ENCODE results near the gene TRMT13. TPM values are rescaled to one million over a fixed set of nuclear protein-coding genes. Genes with fewer than 3 reads are reported as not detected.
"Not testable (repeated sequence)": the region's sequence is repeated elsewhere in the genome, so short reads cannot be mapped to it uniquely, and the experiment has no call there.

TRMT13 gene
- total RNA-seq, 4 donors from 2014 or later: 9.3 to 21.1 (median 15.8) TPM

DNA sequence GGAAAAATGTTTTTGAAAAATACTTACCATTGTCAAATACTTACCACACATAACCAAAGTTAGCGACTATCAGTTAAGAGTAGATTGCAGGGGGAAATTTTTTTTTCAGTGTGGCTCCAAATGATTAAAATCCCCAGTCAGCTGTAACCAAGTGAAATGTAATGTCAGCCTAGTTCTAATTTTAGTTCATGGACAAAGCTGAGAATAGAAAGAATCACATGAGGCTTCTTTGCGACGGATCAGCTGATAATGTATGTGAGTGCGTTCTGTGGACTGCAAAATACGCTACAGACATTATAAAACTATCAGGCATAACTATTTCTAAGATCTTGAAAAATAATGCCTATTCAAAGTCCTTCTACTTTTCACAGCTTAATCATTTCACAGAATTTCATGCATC is 45.1 kb downstream of the TRMT13 start, which contains the start of gene LRRC39:
Gene LRRC39, minus strand, starts transcription at position 166 of the 400 bp plus-strand sequence. CDS start 9,740 bp downstream, outside the sequence.
- DNase-seq (ENCODE audit: low spot score): no peak
- no peak for ATAC-seq (ENCODE audit: low FRiP score)
- TF ChIP-seq, protein P1, sequence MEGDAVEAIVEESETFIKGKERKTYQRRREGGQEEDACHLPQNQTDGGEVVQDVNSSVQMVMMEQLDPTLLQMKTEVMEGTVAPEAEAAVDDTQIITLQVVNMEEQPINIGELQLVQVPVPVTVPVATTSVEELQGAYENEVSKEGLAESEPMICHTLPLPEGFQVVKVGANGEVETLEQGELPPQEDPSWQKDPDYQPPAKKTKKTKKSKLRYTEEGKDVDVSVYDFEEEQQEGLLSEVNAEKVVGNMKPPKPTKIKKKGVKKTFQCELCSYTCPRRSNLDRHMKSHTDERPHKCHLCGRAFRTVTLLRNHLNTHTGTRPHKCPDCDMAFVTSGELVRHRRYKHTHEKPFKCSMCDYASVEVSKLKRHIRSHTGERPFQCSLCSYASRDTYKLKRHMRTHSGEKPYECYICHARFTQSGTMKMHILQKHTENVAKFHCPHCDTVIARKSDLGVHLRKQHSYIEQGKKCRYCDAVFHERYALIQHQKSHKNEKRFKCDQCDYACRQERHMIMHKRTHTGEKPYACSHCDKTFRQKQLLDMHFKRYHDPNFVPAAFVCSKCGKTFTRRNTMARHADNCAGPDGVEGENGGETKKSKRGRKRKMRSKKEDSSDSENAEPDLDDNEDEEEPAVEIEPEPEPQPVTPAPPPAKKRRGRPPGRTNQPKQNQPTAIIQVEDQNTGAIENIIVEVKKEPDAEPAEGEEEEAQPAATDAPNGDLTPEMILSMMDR (IDR thresholded peaks at IDR 0.05): no peak

DNA sequence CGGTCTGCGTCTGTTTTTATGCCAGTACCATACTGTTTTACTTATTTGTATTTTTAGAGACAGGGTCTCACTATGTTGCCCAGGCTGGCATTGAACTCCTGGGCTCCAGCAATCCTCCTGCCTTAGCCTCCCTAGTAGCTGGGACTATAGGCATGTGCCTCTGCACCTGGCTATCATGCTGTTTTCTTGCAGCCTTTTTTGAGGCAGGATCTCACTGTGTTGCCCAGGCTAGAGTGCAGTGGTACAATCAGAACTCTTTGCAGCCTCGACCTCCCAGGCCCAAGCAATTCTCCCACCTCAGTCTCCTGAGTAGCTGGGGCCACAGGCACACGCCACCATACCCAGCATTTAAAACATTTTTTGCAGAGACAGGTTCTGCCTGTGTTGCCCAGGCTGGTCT is 50.4 kb downstream of the TRMT13 start:
- DNase-seq (ENCODE audit: low spot score): no peak
- TF ChIP-seq, protein P1 (IDR thresholded peaks at IDR 0.05): no peak
- no peak for ATAC-seq (ENCODE audit: low FRiP score)

DNA sequence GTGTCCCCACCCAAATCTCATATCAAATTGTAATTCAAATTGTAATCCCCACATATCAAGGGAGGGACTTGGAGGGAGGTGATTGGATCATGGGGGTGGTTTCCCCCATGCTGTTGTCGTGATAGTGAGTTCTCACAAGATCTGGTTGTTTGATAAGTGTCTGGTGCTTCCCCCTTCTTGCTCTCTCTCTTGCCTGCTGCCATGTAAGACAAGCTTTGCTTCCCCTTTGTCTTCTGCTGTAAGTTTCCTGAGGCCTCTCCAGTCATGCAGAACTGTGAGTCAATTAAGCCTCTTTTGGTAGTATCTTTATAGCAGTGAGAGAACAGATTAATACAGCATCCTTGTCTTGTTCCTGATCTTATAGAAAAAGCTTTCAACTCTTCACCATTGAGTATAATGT is 51.6 kb downstream of the TRMT13 start:
- ATAC-seq (ENCODE audit: low FRiP score) (no peak), DNase-seq (ENCODE audit: low spot score) (no peak)
- TF ChIP-seq, protein P1 (IDR thresholded peaks at IDR 0.05): no peak

DNA sequence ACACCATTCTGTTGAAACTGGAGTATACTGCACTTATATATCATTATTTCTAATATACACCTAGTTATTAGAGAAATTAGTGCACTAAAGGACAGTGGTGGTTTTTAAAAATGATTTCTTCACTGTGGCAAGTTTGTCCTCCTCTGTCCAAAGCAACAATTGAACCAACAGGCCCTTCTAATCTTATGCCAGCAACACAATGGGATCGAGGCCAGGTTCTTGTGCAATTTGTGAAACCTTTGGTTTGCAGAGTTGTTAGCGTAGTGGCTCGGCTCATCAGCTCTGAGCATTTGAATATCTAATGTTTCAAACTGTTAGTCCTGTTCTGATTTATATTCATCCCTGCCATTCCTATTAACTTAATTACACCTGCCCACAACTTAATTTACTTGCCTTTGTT is 54.9 kb downstream of the TRMT13 start:
- DNase-seq (ENCODE audit: low spot score): peak; percentile 31
- no peak for ATAC-seq (ENCODE audit: low FRiP score)
- TF ChIP-seq, protein P1 (IDR thresholded peaks at IDR 0.05): no peak

DNA sequence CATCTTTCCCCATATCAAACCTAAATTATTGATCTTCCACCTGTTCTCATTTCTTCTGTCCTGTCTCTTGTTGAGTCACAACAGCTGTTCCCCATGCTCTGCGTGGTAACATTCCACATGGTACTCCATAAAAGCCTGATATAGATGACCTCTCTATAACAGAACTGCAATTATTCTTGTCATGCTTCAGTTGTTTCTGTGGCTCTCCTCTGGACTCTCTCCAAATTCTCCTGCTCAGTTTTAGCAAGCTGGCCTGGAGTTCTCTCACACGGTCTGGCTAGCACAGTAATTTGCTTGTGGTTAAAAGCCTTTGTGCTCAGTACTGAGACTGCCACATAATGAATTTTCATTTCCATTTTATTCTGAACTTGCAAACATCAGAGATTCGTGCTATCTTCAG is 55.7 kb downstream of the TRMT13 start:
- TF ChIP-seq, protein P1 (IDR thresholded peaks at IDR 0.05): no peak
- peak; percentile 23 for ATAC-seq (ENCODE audit: low FRiP score)
- DNase-seq (ENCODE audit: low spot score): no peak

DNA sequence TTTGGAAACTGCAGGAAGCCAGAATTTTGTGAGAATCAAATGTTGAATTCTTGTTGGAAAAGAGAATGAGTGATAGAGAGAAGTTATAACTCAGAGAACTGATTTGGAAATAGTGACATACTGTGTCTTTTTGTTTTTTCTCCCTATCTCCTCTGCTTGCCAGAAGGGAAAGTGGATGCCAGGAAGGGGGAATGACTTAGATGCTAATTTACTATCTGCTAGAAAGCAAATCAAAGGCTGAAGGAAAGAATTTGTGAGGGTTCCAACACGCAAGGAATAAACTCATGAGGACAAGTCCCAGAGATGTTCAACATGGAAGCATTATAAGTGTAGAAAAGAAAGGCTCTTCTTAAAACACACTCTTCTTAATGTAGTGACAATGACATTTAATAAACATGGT is 65.6 kb downstream of the TRMT13 start:
- TF ChIP-seq, protein P1 (IDR thresholded peaks at IDR 0.05): no peak
- no peak for DNase-seq (ENCODE audit: low spot score)

DNA sequence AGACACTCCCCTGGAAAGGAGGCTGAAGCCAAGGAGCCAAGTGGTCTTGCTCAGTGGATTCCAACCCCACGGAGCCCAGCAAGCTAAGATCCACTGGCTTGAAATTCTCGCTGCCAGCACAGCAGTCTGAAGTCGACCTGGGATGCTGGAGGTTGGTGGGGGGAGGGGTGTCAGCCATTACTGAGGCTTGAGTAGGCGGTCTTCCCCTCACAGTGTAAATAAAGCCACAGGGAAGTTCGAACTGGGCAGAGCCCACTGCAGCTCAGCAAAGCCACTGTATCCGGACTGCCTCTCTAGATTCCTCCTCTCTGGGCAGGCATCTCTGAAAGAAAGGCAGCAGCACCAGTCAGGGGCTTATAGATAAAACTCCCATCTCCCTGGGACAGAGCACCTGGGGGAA is 67.1 kb downstream of the TRMT13 start:
- not testable (repeated sequence) for ATAC-seq (ENCODE audit: low FRiP score); DNase-seq (ENCODE audit: low spot score)

More for the DNA sequence above, 65.6 kb downstream of the TRMT13 start:
- no peak for ATAC-seq (ENCODE audit: low FRiP score)

Small RNA genes within 50 kb of the gene (small RNA-seq; reads per million reads assigned to genes)
- gene AC093019.1: not detected
- not detected for gene RPL23AP90

Other genes starting within 250 kb of the TRMT13 start
- gene SLC35A3, start 163.2 kb upstream of the TRMT13 start, total RNA-seq: 10 to 100 TPM; 16.6 to 30.6 (median 18.3) TPM
- 1 to 10 TPM; 1.2 to 4.6 (median 2.0) TPM for gene SASS6, start 233 bp upstream of the TRMT13 start, total RNA-seq
- 1 to 10 TPM in 3 of 4 donors, under 1 TPM in 1; 0.50 to 1.4 (median 1.2) TPM for gene LRRC39, start 45.1 kb downstream of the TRMT13 start, total RNA-seq
- gene DBT, start 116.7 kb downstream of the TRMT13 start, total RNA-seq: 1 to 10 TPM; 3.4 to 9.8 (median 6.4) TPM
- gene RTCA, start 133.1 kb downstream of the TRMT13 start, total RNA-seq: 10 to 100 TPM; 15.9 to 29.1 (median 19.4) TPM
- 10 to 100 TPM in 3 of 4 donors, 1 to 10 TPM in 1; 9.4 to 39.9 (median 13.4) TPM for gene CDC14A, start 219.3 kb downstream of the TRMT13 start, total RNA-seq

All from omental fat pad (tissue), 4 donors.